ENCODE data around the gene FNTB. TPM values are rescaled to one million over a fixed set of nuclear protein-coding genes. Genes with fewer than 3 reads are reported as not detected.

The FNTB gene
- polyA plus RNA-seq, 1 donor from 2014 or later = 6.7 TPM

GRCh38 chr14:65080960-65081747 is 94.5 kb downstream of the FNTB start:
- Histone ChIP-seq H4K20me1 (ENCODE audit: insufficient read depth) (no peaks in the 10 kb centered on the region), H3K4me2 (ENCODE audit: low read length) (no peak overlapping the region), H3F3A (ENCODE audit: insufficient read depth, low read length, poor library complexity, severe bottlenecking) (no peaks in the 10 kb centered on the region), H3K4me3 (ENCODE audit: low read length) (no peak overlapping the region), H2AFZ (ENCODE audit: low read depth, low read length) (no peak overlapping the region), H3K36me3 (ENCODE audit: insufficient read depth, low read length) (no peaks in the 10 kb centered on the region), H3K9ac (ENCODE audit: low read length) (no peak overlapping the region), H3K79me2 (replicated peaks; ENCODE audit: insufficient read depth, low read length) (no peaks in the 10 kb centered on the region), H3K9me2 (ENCODE audit: insufficient read depth, low read length) (no peaks in the 10 kb centered on the region), H3K9me3 (ENCODE audit: low read length) (no peaks in the 10 kb centered on the region), H3K27me3 (ENCODE audit: insufficient read depth, low read depth, low read length) (no peaks in the 10 kb centered on the region), H3K27ac (ENCODE audit: low read length) (no peak overlapping the region)
- no peak for TF ChIP-seq SMC3 (conservative IDR thresholded peaks at IDR 0.05; ENCODE audit: poor library complexity)
- TF ChIP-seq EZH2 (IDR thresholded peaks at IDR 0.05; ENCODE audit: borderline replicate concordance, insufficient read depth, low read length, poor library complexity, severe bottlenecking) = no peak
- TF ChIP-seq CTCF (IDR thresholded peaks at IDR 0.05; ENCODE audit: poor library complexity, severe bottlenecking) = no peak
- TF ChIP-seq MXI1 (conservative IDR thresholded peaks at IDR 0.05; ENCODE audit: poor library complexity, severe bottlenecking) = no peak
- TF ChIP-seq TAF1 (IDR thresholded peaks at IDR 0.05; ENCODE audit: low read depth) = no peak
- TF ChIP-seq EP300 (conservative IDR thresholded peaks at IDR 0.05; ENCODE audit: poor library complexity, severe bottlenecking) = no peak
- no peak for TF ChIP-seq REST (IDR thresholded peaks at IDR 0.05; ENCODE audit: borderline replicate concordance)
- TF ChIP-seq POLR2AphosphoS5 (IDR thresholded peaks at IDR 0.05) = no peak

GRCh38 chr14:65082930-65083329 is 96.2 kb downstream of the FNTB start:
- H3K9me3 ChIP-seq (ENCODE audit: low read length) = no peaks in the 10 kb centered on the region
- no peak overlapping the region for H3K27ac ChIP-seq (ENCODE audit: low read length)
- no peaks in the 10 kb centered on the region for H4K20me1 ChIP-seq (ENCODE audit: insufficient read depth)
- H3K36me3 ChIP-seq (ENCODE audit: insufficient read depth, low read length) = no peaks in the 10 kb centered on the region
- no peaks in the 10 kb centered on the region for H3K9me2 ChIP-seq (ENCODE audit: insufficient read depth, low read length)
- no peak overlapping the region for H3K9ac ChIP-seq (ENCODE audit: low read length)
- H3F3A ChIP-seq (ENCODE audit: insufficient read depth, low read length, poor library complexity, severe bottlenecking) = no peaks in the 10 kb centered on the region
- no peak overlapping the region for H3K4me3 ChIP-seq (ENCODE audit: low read length)
- H3K4me2 ChIP-seq (ENCODE audit: low read length) = no peak overlapping the region
- TF ChIP-seq POLR2AphosphoS5 (IDR thresholded peaks at IDR 0.05) (no peak), TAF1 (IDR thresholded peaks at IDR 0.05; ENCODE audit: low read depth) (no peak), REST (IDR thresholded peaks at IDR 0.05; ENCODE audit: borderline replicate concordance) (no peak), RAD21 (conservative IDR thresholded peaks at IDR 0.05) (no peak), EP300 (conservative IDR thresholded peaks at IDR 0.05; ENCODE audit: poor library complexity, severe bottlenecking) (no peak), SMC3 (conservative IDR thresholded peaks at IDR 0.05; ENCODE audit: poor library complexity) (no peak), MXI1 (conservative IDR thresholded peaks at IDR 0.05; ENCODE audit: poor library complexity, severe bottlenecking) (no peak), EZH2 (IDR thresholded peaks at IDR 0.05; ENCODE audit: borderline replicate concordance, insufficient read depth, low read length, poor library complexity, severe bottlenecking) (no peak), CTCF (IDR thresholded peaks at IDR 0.05; ENCODE audit: poor library complexity, severe bottlenecking) (no peak)
- H2AFZ ChIP-seq (ENCODE audit: low read depth, low read length) = no peak overlapping the region
- H3K79me2 ChIP-seq (replicated peaks; ENCODE audit: insufficient read depth, low read length) = no peaks in the 10 kb centered on the region
- H3K27me3 ChIP-seq (ENCODE audit: insufficient read depth, low read depth, low read length) = no peaks in the 10 kb centered on the region
